HepG2 (cell line): ENCODE measurements around the gene NEU1. TPM values are rescaled to one million over a fixed set of nuclear protein-coding genes. Genes with fewer than 3 reads are reported as not detected.
A peak's percentile ranks its signal among the peaks of the same experiment; 100 is the strongest.

Experiments used
- AKAP8 ChIP-seq: sonication (generic); formaldehyde crosslinking; IDR thresholded peaks from 2 replicates; pipeline ENCODE4 v1.5.1; 2020; ENCODE audit warnings: mild to moderate bottlenecking, missing genetic modification reagents
- ARNT2 ChIP-seq: sonication (generic); formaldehyde crosslinking; IDR thresholded peaks from 2 replicates; pipeline ENCODE4 v1.8.0; 2022; ENCODE audit warnings: mild to moderate bottlenecking, low read depth, missing genetic modification reagents, moderate library complexity
- ATF7-NPFF ChIP-seq: sonication (generic); formaldehyde crosslinking; IDR thresholded peaks from 2 replicates; pipeline ENCODE4 v1.8.1; 2023; ENCODE audit warnings: mild to moderate bottlenecking, low read depth, missing genetic modification reagents, moderate library complexity
- BATF2 ChIP-seq: sonication (generic); formaldehyde crosslinking; IDR thresholded peaks from 2 replicates; pipeline ENCODE4 v1.8.0; 2022; ENCODE audit warnings: mild to moderate bottlenecking, missing genetic modification reagents, moderate library complexity
- CREBL2 ChIP-seq: sonication (generic); formaldehyde crosslinking; IDR thresholded peaks from 2 replicates; pipeline ENCODE4 v1.8.1; 2023; ENCODE audit warnings: missing genetic modification reagents, mild to moderate bottlenecking, borderline replicate concordance
- GABPB1 ChIP-seq: IDR thresholded peaks from 2 replicates; pipeline ENCODE4 v1.6.1; 2016; ENCODE audit warnings: mild to moderate bottlenecking, missing genetic modification reagents, moderate library complexity, missing compliant biosample characterization
- GLI4 ChIP-seq: sonication (generic); formaldehyde crosslinking; IDR thresholded peaks from 2 replicates; pipeline ENCODE4 v1.5.1; 2020; ENCODE audit warnings: missing genetic modification reagents, mild to moderate bottlenecking, moderate library complexity, borderline replicate concordance
- HOXA3 ChIP-seq: sonication (generic); formaldehyde crosslinking; IDR thresholded peaks from 2 replicates; pipeline ENCODE4 v1.5.0; 2020; ENCODE audit warnings: missing genetic modification reagents
- MED1 ChIP-seq: sonication (generic); formaldehyde crosslinking; IDR thresholded peaks from 2 replicates; pipeline ENCODE4 v1.4.0; 2020; ENCODE audit warnings: missing genetic modification reagents
- MED13 ChIP-seq: sonication (generic); formaldehyde crosslinking; IDR thresholded peaks from 2 replicates; pipeline ENCODE4 v1.5.0; 2020; ENCODE audit warnings: missing genetic modification reagents
- NR1H2 ChIP-seq: sonication (generic); formaldehyde crosslinking; IDR thresholded peaks from 2 replicates; pipeline ENCODE4 v1.8.1; 2022; ENCODE audit warnings: low read depth, missing genetic modification reagents, borderline replicate concordance
- NR2C2 ChIP-seq: sonication (generic); formaldehyde crosslinking; IDR thresholded peaks from 2 replicates; pipeline ENCODE4 v1.4.0; 2020; ENCODE audit warnings: missing genetic modification reagents, mild to moderate bottlenecking, moderate library complexity, borderline replicate concordance
- PHF20 ChIP-seq: sonication (generic); formaldehyde crosslinking; IDR thresholded peaks from 2 replicates; pipeline ENCODE4 v1.5.0; 2020; ENCODE audit warnings: mild to moderate bottlenecking, missing genetic modification reagents
- SKI ChIP-seq: fragments of 450-650 bp; IDR thresholded peaks from one replicate; pipeline ENCODE4 v1.6.1; 2018; ENCODE audit warnings: mild to moderate bottlenecking; ENCODE audit not compliant: partially characterized antibody
- ZNF143 ChIP-seq: sonication (generic); formaldehyde crosslinking; IDR thresholded peaks from 2 replicates; pipeline ENCODE4 v1.4.0; 2020; ENCODE audit warnings: missing genetic modification reagents
- ZNF562 ChIP-seq: sonication (generic); formaldehyde crosslinking; IDR thresholded peaks from 2 replicates; pipeline ENCODE4 v1.8.0; 2022; ENCODE audit warnings: missing genetic modification reagents, borderline replicate concordance
- polyA plus RNA-seq, 8 experiments: library from polyadenylated mRNA; depleted of rRNA in 3 of 8; stranded (reverse) in 7 of 8; unstranded in 1 of 8; fragments of >200 nt; fragmentation: Illumina TruSeq in 4 of 8; extraction: Trizol in 4 of 8; gene quantifications; 2 replicates each; pipeline versions ENCODE4 v1.2.1 to v1.2.3, GENCODE V29; 2011 to 2016; ENCODE audit warnings: low read depth in 4 of 8, missing spikeins in 1 of 8, mixed read lengths in 1 of 8; ENCODE audit not compliant: insufficient read depth in 1 of 8
- total RNA-seq, 5 experiments: library from RNA; depleted of rRNA; stranded (reverse); fragments of >200 nt; fragmentation: Illumina TruSeq; extraction: Trizol; gene quantifications; 2 replicates each; pipeline ENCODE4 v1.2.3, GENCODE V29; 2016; ENCODE audit warnings: low read depth in 1 of 5
- TF ChIP-seq, protein P1 (sequence below): sonication (generic); formaldehyde crosslinking; IDR thresholded peaks from 2 replicates; pipeline ENCODE4 v1.8.1; 2023; ENCODE audit warnings: mild to moderate bottlenecking, inconsistent platforms, moderate library complexity, missing genetic modification reagents, borderline replicate concordance
- TF ChIP-seq, protein P2 (sequence below): IDR thresholded peaks from 2 replicates; pipeline ENCODE4 v1.6.1; 2012; ENCODE audit warnings: low read depth, low read length, improper control_type of control experiment
- TF ChIP-seq, protein P3 (sequence below): sonication (generic); formaldehyde crosslinking; IDR thresholded peaks from 2 replicates; pipeline ENCODE4 v1.4.0; 2020; ENCODE audit warnings: missing genetic modification reagents

NEU1 gene
- total and polyA plus RNA-seq, 2 of the 13 experiments (the other 11 are each of a cell fraction or from before 2014, with no cell fraction given): 215 to 297 TPM

GRCh38 chr6:31897612-31898382, 35.2 kb upstream of the NEU1 start, which contains the start of gene EHMT2 (continued):
- TF ChIP-seq GABPB1 (CRISPR knock-in tag): peak; percentile 23; the same call in 1 of the 2 replicates
- no peak for TF ChIP-seq BATF2
- TF ChIP-seq PHF20 (CRISPR knock-in tag): peak; percentile 49; the same call in 1 of the 2 replicates
- no peak for TF ChIP-seq GLI4 (CRISPR knock-in tag)
- TF ChIP-seq, protein P1, sequence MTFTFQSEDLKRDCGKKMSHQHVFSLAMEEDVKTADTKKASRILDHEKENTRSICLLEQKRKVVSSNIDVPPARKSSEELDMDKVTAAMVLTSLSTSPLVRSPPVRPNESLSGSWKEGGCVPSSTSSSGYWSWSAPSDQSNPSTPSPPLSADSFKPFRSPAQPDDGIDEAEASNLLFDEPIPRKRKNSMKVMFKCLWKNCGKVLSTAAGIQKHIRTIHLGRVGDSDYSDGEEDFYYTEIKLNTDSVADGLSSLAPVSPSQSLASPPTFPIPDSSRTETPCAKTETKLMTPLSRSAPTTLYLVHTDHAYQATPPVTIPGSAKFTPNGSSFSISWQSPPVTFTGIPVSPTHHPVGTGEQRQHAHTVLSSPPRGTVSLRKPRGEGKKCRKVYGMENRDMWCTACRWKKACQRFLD: no peak; the same call in 1 of the 2 replicates
- TF ChIP-seq AKAP8: no peak; the same call in 1 of the 2 replicates
- 0 out of 2 replicates have a peak, but pooled peaks have one; percentile 53 for TF ChIP-seq NR1H2 (CRISPR knock-in tag)
- TF ChIP-seq CREBL2: no peak
- TF ChIP-seq, protein P2, sequence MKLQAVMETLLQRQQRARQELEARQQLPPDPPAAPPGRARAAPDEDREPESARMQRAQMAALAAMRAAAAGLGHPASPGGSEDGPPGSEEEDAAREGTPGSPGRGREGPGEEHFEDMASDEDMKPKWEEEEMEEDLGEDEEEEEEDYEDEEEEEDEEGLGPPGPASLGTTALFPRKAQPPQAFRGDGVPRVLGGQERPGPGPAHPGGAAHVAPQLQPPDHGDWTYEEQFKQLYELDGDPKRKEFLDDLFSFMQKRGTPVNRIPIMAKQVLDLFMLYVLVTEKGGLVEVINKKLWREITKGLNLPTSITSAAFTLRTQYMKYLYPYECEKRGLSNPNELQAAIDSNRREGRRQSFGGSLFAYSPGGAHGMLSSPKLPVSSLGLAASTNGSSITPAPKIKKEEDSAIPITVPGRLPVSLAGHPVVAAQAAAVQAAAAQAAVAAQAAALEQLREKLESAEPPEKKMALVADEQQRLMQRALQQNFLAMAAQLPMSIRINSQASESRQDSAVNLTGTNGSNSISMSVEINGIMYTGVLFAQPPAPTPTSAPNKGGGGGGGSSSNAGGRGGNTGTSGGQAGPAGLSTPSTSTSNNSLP: no peak
- peak; percentile 56 for TF ChIP-seq SKI
- no peak for TF ChIP-seq MED13 (CRISPR knock-in tag)
- peak; percentile 61 for TF ChIP-seq HOXA3 (CRISPR knock-in tag)
- TF ChIP-seq ZNF143 (CRISPR knock-in tag): peak; percentile 56; the same call in 1 of the 2 replicates
- no peak; the same call in 1 of the 2 replicates for TF ChIP-seq ATF7-NPFF (CRISPR knock-in tag)
- peak; percentile 23; the same call in 1 of the 2 replicates for TF ChIP-seq NR2C2 (CRISPR knock-in tag)
- no peak; the same call in 1 of the 2 replicates for TF ChIP-seq ARNT2
- TF ChIP-seq, protein P3, sequence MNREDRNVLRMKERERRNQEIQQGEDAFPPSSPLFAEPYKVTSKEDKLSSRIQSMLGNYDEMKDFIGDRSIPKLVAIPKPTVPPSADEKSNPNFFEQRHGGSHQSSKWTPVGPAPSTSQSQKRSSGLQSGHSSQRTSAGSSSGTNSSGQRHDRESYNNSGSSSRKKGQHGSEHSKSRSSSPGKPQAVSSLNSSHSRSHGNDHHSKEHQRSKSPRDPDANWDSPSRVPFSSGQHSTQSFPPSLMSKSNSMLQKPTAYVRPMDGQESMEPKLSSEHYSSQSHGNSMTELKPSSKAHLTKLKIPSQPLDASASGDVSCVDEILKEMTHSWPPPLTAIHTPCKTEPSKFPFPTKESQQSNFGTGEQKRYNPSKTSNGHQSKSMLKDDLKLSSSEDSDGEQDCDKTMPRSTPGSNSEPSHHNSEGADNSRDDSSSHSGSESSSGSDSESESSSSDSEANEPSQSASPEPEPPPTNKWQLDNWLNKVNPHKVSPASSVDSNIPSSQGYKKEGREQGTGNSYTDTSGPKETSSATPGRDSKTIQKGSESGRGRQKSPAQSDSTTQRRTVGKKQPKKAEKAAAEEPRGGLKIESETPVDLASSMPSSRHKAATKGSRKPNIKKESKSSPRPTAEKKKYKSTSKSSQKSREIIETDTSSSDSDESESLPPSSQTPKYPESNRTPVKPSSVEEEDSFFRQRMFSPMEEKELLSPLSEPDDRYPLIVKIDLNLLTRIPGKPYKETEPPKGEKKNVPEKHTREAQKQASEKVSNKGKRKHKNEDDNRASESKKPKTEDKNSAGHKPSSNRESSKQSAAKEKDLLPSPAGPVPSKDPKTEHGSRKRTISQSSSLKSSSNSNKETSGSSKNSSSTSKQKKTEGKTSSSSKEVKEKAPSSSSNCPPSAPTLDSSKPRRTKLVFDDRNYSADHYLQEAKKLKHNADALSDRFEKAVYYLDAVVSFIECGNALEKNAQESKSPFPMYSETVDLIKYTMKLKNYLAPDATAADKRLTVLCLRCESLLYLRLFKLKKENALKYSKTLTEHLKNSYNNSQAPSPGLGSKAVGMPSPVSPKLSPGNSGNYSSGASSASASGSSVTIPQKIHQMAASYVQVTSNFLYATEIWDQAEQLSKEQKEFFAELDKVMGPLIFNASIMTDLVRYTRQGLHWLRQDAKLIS: no peak
- TF ChIP-seq MED1 (CRISPR knock-in tag): peak; percentile 23; the same call in 1 of the 2 replicates
- no peak for TF ChIP-seq ZNF562 (CRISPR knock-in tag)
